Transverse colon (tissue), 3 donors: ENCODE data around the gene ZNF438.

Source experiments
- CTCF ChIP-seq, 5 experiments: fragments of 200-600 bp in 3 of 5; fragments of 450-650 bp in 2 of 5; sonication (generic) in 3 of 5; IDR thresholded peaks; 1 replicate in 2 of 5; 2 replicates in 3 of 5; pipeline ENCODE4 v1.5.1; 2016 to 2017; ENCODE audit warnings: antibody characterized with exemption in 5 of 5, inconsistent platforms in 3 of 5, mild to moderate bottlenecking in 2 of 5, moderate library complexity in 1 of 5
- POLR2A ChIP-seq: fragments of 450-650 bp; IDR thresholded peaks from one replicate; pipeline ENCODE4 v1.6.1; 2016; ENCODE audit warnings: antibody characterized with exemption, mild to moderate bottlenecking, moderate library complexity

GRCh38 chr10:30882281-30882680 is 149.4 kb downstream of the ZNF438 start:
- TF ChIP-seq POLR2A (no peak), CTCF (IDR thresholded peaks at IDR 0.05) (no peak)
